T-cell (primary cell): ENCODE results near the gene TBC1D28. TPM values are rescaled to one million over a fixed set of nuclear protein-coding genes. Genes with fewer than 3 reads are reported as not detected.
"Not testable (repeated sequence)": the region's sequence is repeated elsewhere in the genome, so short reads cannot be mapped to it uniquely, and the experiment has no call there.

Source experiments
- ATAC-seq, 4 experiments: fragments of 200-7000 bp in 3 of 4; fragments of 150-1000 bp in 1 of 4; cut with Tn5 transposase; replicated peaks in 1 of 4; 1 replicate in 3 of 4; 2 replicates in 1 of 4; pipeline ENCODE4 v1.10.0; 2021; ENCODE audit warnings: moderate library complexity in 3 of 4, mild to moderate bottlenecking in 2 of 4, moderate number of reproducible peaks in 1 of 4
- CTCF ChIA-PET, 2 donors: fragments of 300-600 bp; sonication (Branson Sonifier 250); formaldehyde crosslinking; loops; one replicate each; lab custom pipeline; 2022; ENCODE audit warnings: antibody characterized with exemption in 2 of 2; lab: Charles Lee
- POLR2A ChIA-PET, 2 donors: fragments of 300-600 bp; sonication (Branson Sonifier 250); formaldehyde crosslinking; loops; one replicate each; lab custom pipeline; 2022; ENCODE audit warnings: antibody characterized with exemption in 2 of 2; lab: Charles Lee
- DNase-seq, 35 experiments: peaks; one replicate each; pipeline versions ENCODE4 v3.0.0 to v3.0.0-alpha.2; 2013 to 2023
- H3K27ac ChIP-seq: one replicate; pipeline ENCODE4 v1.5.1; 2013; ENCODE audit warnings: low read length
- H3K27me3 ChIP-seq, 2 experiments: replicated peaks in 1 of 2; 1 replicate in 1 of 2; 2 replicates in 1 of 2; pipeline versions ENCODE4 v1.6.1 to v1.7.0; 2013; ENCODE audit warnings: low read length in 1 of 2, mixed read lengths in 1 of 2; ENCODE audit not compliant: control insufficient read depth in 2 of 2, insufficient read depth in 2 of 2; ENCODE audit errors: extremely low read depth in 1 of 2
- H3K36me3 ChIP-seq, 2 donors: 1 replicate in 1 of 2; 2 replicates in 1 of 2; pipeline versions ENCODE4 v1.6.1 to v1.7.0; 2013; ENCODE audit warnings: low read length in 1 of 2; ENCODE audit not compliant: control insufficient read depth in 2 of 2, insufficient read depth in 1 of 2; ENCODE audit errors: extremely low read depth in 1 of 2
- H3K4me1 ChIP-seq, 2 experiments: 1 replicate in 1 of 2; 2 replicates in 1 of 2; pipeline versions ENCODE4 v1.6.1 to v1.7.0; 2013; ENCODE audit warnings: low read length in 2 of 2, mixed read lengths in 1 of 2; ENCODE audit not compliant: insufficient read depth in 2 of 2, control insufficient read depth in 1 of 2; ENCODE audit errors: extremely low read depth in 1 of 2
- H3K4me3 ChIP-seq, 2 donors: 1 replicate in 1 of 2; 2 replicates in 1 of 2; pipeline versions ENCODE4 v1.5.1 to v1.7.0; 2013; ENCODE audit warnings: mild to moderate bottlenecking in 2 of 2, low read length in 1 of 2, moderate library complexity in 1 of 2; ENCODE audit not compliant: control insufficient read depth in 1 of 2; ENCODE audit errors: extremely low read depth in 1 of 2
- H3K9me3 ChIP-seq: 2 replicates; pipeline ENCODE4 v1.7.0; 2013
- H3K27ac Mint-ChIP-seq, 2 donors: one replicate each; pipeline ENCODE4 v1.8.0; 2020 to 2021; ENCODE audit warnings: mild to moderate bottlenecking in 2 of 2, mixed read lengths in 2 of 2
- H3K27me3 Mint-ChIP-seq, 2 donors: one replicate each; pipeline ENCODE4 v1.8.0; 2021 to 2022; ENCODE audit warnings: mixed read lengths in 2 of 2
- H3K36me3 Mint-ChIP-seq: one replicate; pipeline ENCODE4 v1.8.0; 2021; ENCODE audit warnings: mixed read lengths
- H3K4me1 Mint-ChIP-seq, 3 donors: one replicate each; pipeline ENCODE4 v1.8.0; 2020 to 2022; ENCODE audit warnings: mixed read lengths in 3 of 3, mild to moderate bottlenecking in 1 of 3
- H3K4me3 Mint-ChIP-seq, 3 donors: one replicate each; pipeline ENCODE4 v1.8.0; 2020 to 2022; ENCODE audit warnings: mild to moderate bottlenecking in 3 of 3, mixed read lengths in 3 of 3, moderate library complexity in 3 of 3
- H3K9me3 Mint-ChIP-seq, 3 donors: one replicate each; pipeline ENCODE4 v1.8.0; 2020 to 2022; ENCODE audit warnings: mixed read lengths in 3 of 3
- WGBS: methylation state at CpG from one replicate; pipeline ENCODE4 v1.1.5; 2013; ENCODE audit warnings: missing lambda C conversion rate; ENCODE audit not compliant: insufficient coverage; 5-methylcytosine and 5-hydroxymethylcytosine counted together
- total RNA-seq, 35 experiments: library from RNA in 6 of 35; stranded (reverse) in 6 of 35; fragments of 120-200 nt in 1 of 35; gene quantifications; one replicate each; pipeline versions ENCODE4 v1.2.1 to v1.2.4 and lab custom pipeline; 2013 to 2026

The TBC1D28 gene
- total RNA-seq, 5 donors from 2014 or later (not counting 1 experiment from before 2014, with no cell fraction given): 0.39 TPM; not detected in 4

- ATAC-seq, H3K27me3 ChIP-seq, H3K4me3 Mint-ChIP-seq, H3K36me3 ChIP-seq, POLR2A ChIA-PET, H3K27ac ChIP-seq, H3K4me3 ChIP-seq, H3K27ac Mint-ChIP-seq, H3K4me1 ChIP-seq, CTCF ChIA-PET, DNase-seq, H3K27me3 Mint-ChIP-seq, H3K9me3 ChIP-seq, H3K4me1 Mint-ChIP-seq: not testable (repeated sequence)
- no CpG with 5 or more reads among the region's 1 CpG for WGBS
- H3K9me3 Mint-ChIP-seq: peaks cover 2 to 12% (median 3%) of the 10 kb centered on the region in 3 donors
- H3K36me3 Mint-ChIP-seq: peaks cover 33% of the 10 kb centered on the region
Observed at GRCh38 chr17:18668625-18669024, 24.4 kb upstream of the TBC1D28 start.

- no CpG with 5 or more reads among the region's 3 CpGs for WGBS
- H3K4me1 ChIP-seq, H3K9me3 ChIP-seq, POLR2A ChIA-PET, DNase-seq, H3K27me3 ChIP-seq, CTCF ChIA-PET, H3K4me3 Mint-ChIP-seq, H3K27ac ChIP-seq, H3K4me3 ChIP-seq, H3K36me3 ChIP-seq, H3K4me1 Mint-ChIP-seq, H3K27me3 Mint-ChIP-seq, ATAC-seq, H3K27ac Mint-ChIP-seq: not testable (repeated sequence)
- Mint-ChIP-seq H3K36me3 (peaks cover 29% of the 10 kb centered on the region), H3K9me3 (peaks cover 3 to 20% (median 10%) of the 10 kb centered on the region in 3 donors)
Observed at GRCh38 chr17:18667535-18667934, 23.3 kb upstream of the TBC1D28 start.

GRCh38 chr17:18666326-18666725, 22.1 kb upstream of the TBC1D28 start:
- H3K4me3 Mint-ChIP-seq, CTCF ChIA-PET: not testable (repeated sequence)

GRCh38 chr17:18661924-18662624, 17.9 kb upstream of the TBC1D28 start:
- H3K4me3 Mint-ChIP-seq, H3K4me1 Mint-ChIP-seq, H3K27me3 ChIP-seq, H3K27ac Mint-ChIP-seq, DNase-seq, H3K4me1 ChIP-seq, CTCF ChIA-PET, H3K27me3 Mint-ChIP-seq, H3K27ac ChIP-seq, H3K36me3 Mint-ChIP-seq, POLR2A ChIA-PET, ATAC-seq, H3K4me3 ChIP-seq, H3K9me3 ChIP-seq, H3K36me3 ChIP-seq: not testable (repeated sequence)
- H3K9me3 Mint-ChIP-seq: peaks cover 0 to 21% (median 14%) of the 10 kb centered on the region in 3 donors
- WGBS: no CpG with 5 or more reads among the region's 5 CpGs

More at GRCh38 chr17:18666326-18666725, 22.1 kb upstream of the TBC1D28 start:
- H3K27ac Mint-ChIP-seq, H3K4me1 Mint-ChIP-seq, H3K36me3 ChIP-seq, H3K27me3 Mint-ChIP-seq, DNase-seq, H3K4me1 ChIP-seq, POLR2A ChIA-PET, H3K27ac ChIP-seq, H3K4me3 ChIP-seq, H3K27me3 ChIP-seq, ATAC-seq, H3K9me3 ChIP-seq: not testable (repeated sequence)
- peaks cover 3 to 24% (median 11%) of the 10 kb centered on the region in 3 donors for H3K9me3 Mint-ChIP-seq
- WGBS: no CpG with 5 or more reads among the region's 2 CpGs
- H3K36me3 Mint-ChIP-seq: peaks cover 24% of the 10 kb centered on the region

GRCh38 chr17:18650094-18650493, 5.9 kb upstream of the TBC1D28 start:
- H3K27me3 ChIP-seq, H3K27me3 Mint-ChIP-seq, H3K4me3 ChIP-seq, H3K27ac Mint-ChIP-seq, H3K36me3 Mint-ChIP-seq, H3K4me3 Mint-ChIP-seq, H3K4me1 Mint-ChIP-seq, H3K27ac ChIP-seq, H3K9me3 Mint-ChIP-seq, DNase-seq, H3K4me1 ChIP-seq, H3K9me3 ChIP-seq, POLR2A ChIA-PET, CTCF ChIA-PET, H3K36me3 ChIP-seq: not testable (repeated sequence)
- no CpG with 5 or more reads among the region's 23 CpGs for WGBS
- ATAC-seq: peak; percentile 45 to 52 (median 49)

- H3K36me3 Mint-ChIP-seq, ATAC-seq, H3K27ac Mint-ChIP-seq, H3K27me3 Mint-ChIP-seq, H3K4me3 Mint-ChIP-seq, CTCF ChIA-PET, H3K4me1 Mint-ChIP-seq, H3K36me3 ChIP-seq, H3K9me3 ChIP-seq, POLR2A ChIA-PET, H3K27ac ChIP-seq, H3K4me1 ChIP-seq, H3K27me3 ChIP-seq, H3K9me3 Mint-ChIP-seq, DNase-seq, H3K4me3 ChIP-seq: not testable (repeated sequence)
- no CpG with 5 or more reads among the region's 6 CpGs for WGBS
Observed at GRCh38 chr17:18643124-18643523, 1.1 kb downstream of the TBC1D28 start.
